ENCODE results near the gene TMC1. TPM values are rescaled to one million over a fixed set of nuclear protein-coding genes. Genes with fewer than 3 reads are reported as not detected.

Gene TMC1
- total RNA-seq, 1 experiment from 2014 or later = not detected

GRCh38 chr9:72612449-72612848, 91.0 kb downstream of the TMC1 start:
- DNase-seq (ENCODE audit: unreplicated experiment) = no peak
- no peaks in the 10 kb centered on the region for H3K9me3 Mint-ChIP-seq (ENCODE audit: unreplicated experiment)
- no peaks in the 10 kb centered on the region for H3K27me3 Mint-ChIP-seq (ENCODE audit: insufficient read depth, unreplicated experiment)
- intact Hi-C loops (cut with micrococcal nuclease) = no loop called here
- H3K36me3 Mint-ChIP-seq (ENCODE audit: insufficient read depth, unreplicated experiment) = no peaks in the 10 kb centered on the region
- ChIA-PET POLR2A (interaction anchor here (1.2 to 1.5 kb wide), 2 partner anchors 10 to 247 kb away, joined by 3 to 5 read pairs; partner anchors contain the start of gene ZFAND5), CTCF (interaction anchor here (0.6 to 0.8 kb wide), 5 partner anchors 9 to 131 kb away, joined by 3 to 5 read pairs (median 4); no protein-coding TSS in a partner anchor)
- H3K27ac Mint-ChIP-seq (ENCODE audit: low read depth, unreplicated experiment) = no peak overlapping the region
- TF ChIP-seq CTCF (IDR thresholded peaks at IDR 0.05; ENCODE audit: unreplicated experiment) = no peak
- no TSS peak for BruUV-seq (replicated peaks)
- no peak overlapping the region for H3K4me3 Mint-ChIP-seq (ENCODE audit: unreplicated experiment)
- H3K4me1 Mint-ChIP-seq (ENCODE audit: insufficient read depth, unreplicated experiment) = no peaks in the 10 kb centered on the region

GRCh38 chr9:72614067-72614466, 92.7 kb downstream of the TMC1 start:
- H3K4me1 Mint-ChIP-seq (ENCODE audit: insufficient read depth, unreplicated experiment) = no peaks in the 10 kb centered on the region
- H3K4me3 Mint-ChIP-seq (ENCODE audit: unreplicated experiment) = no peak overlapping the region
- H3K9me3 Mint-ChIP-seq (ENCODE audit: unreplicated experiment) = no peaks in the 10 kb centered on the region
- intact Hi-C loops (cut with micrococcal nuclease) = no loop called here
- H3K27ac Mint-ChIP-seq (ENCODE audit: low read depth, unreplicated experiment) = no peak overlapping the region
- POLR2A ChIA-PET = no interaction called here
- TF ChIP-seq CTCF (IDR thresholded peaks at IDR 0.05; ENCODE audit: unreplicated experiment) = no peak
- DNase-seq (ENCODE audit: unreplicated experiment) = no peak
- CTCF ChIA-PET = interaction anchor here (1.0 to 1.3 kb wide), 2 partner anchors 13 to 248 kb away, joined by 3 read pairs; no protein-coding TSS in a partner anchor
- BruUV-seq (replicated peaks) = no TSS peak
- H3K27me3 Mint-ChIP-seq (ENCODE audit: insufficient read depth, unreplicated experiment) = no peaks in the 10 kb centered on the region
- no peaks in the 10 kb centered on the region for H3K36me3 Mint-ChIP-seq (ENCODE audit: insufficient read depth, unreplicated experiment)

GRCh38 chr9:72615931-72616330, 94.5 kb downstream of the TMC1 start:
- Mint-ChIP-seq H3K36me3 (ENCODE audit: insufficient read depth, unreplicated experiment) (no peaks in the 10 kb centered on the region), H3K9me3 (ENCODE audit: unreplicated experiment) (no peaks in the 10 kb centered on the region), H3K27me3 (ENCODE audit: insufficient read depth, unreplicated experiment) (no peaks in the 10 kb centered on the region), H3K4me3 (ENCODE audit: unreplicated experiment) (no peak overlapping the region), H3K4me1 (ENCODE audit: insufficient read depth, unreplicated experiment) (no peaks in the 10 kb centered on the region), H3K27ac (ENCODE audit: low read depth, unreplicated experiment) (no peak overlapping the region)
- TF ChIP-seq CTCF (IDR thresholded peaks at IDR 0.05; ENCODE audit: unreplicated experiment) = no peak
- ChIA-PET POLR2A (interaction anchor here (0.6 kb wide), 2 partner anchors 212 to 272 kb away, joined by 3 read pairs; no protein-coding TSS in a partner anchor), CTCF (no interaction called here)
- BruUV-seq (replicated peaks) = no TSS peak
- intact Hi-C loops (cut with micrococcal nuclease) = no loop called here
- DNase-seq (ENCODE audit: unreplicated experiment) = no peak

GRCh38 chr9:72618811-72619210, 97.4 kb downstream of the TMC1 start:
- H3K4me3 Mint-ChIP-seq (ENCODE audit: unreplicated experiment) = no peak overlapping the region
- no peaks in the 10 kb centered on the region for H3K9me3 Mint-ChIP-seq (ENCODE audit: unreplicated experiment)
- CTCF ChIA-PET = no interaction called here
- no peak overlapping the region for H3K27ac Mint-ChIP-seq (ENCODE audit: low read depth, unreplicated experiment)
- no peaks in the 10 kb centered on the region for H3K4me1 Mint-ChIP-seq (ENCODE audit: insufficient read depth, unreplicated experiment)
- no peak for DNase-seq (ENCODE audit: unreplicated experiment)
- no peak for TF ChIP-seq CTCF (IDR thresholded peaks at IDR 0.05; ENCODE audit: unreplicated experiment)
- no peaks in the 10 kb centered on the region for H3K36me3 Mint-ChIP-seq (ENCODE audit: insufficient read depth, unreplicated experiment)
- POLR2A ChIA-PET = no interaction called here
- H3K27me3 Mint-ChIP-seq (ENCODE audit: insufficient read depth, unreplicated experiment) = no peaks in the 10 kb centered on the region
- no TSS peak for BruUV-seq (replicated peaks)
- intact Hi-C loops (cut with micrococcal nuclease) = no loop called here
